HG03565 (cell line): ENCODE measurements around the gene TMEM164.
A peak's percentile ranks its signal among the peaks of the same experiment; 100 is the strongest.

Experiments used
- ATAC-seq: cut with Tn5 transposase; IDR thresholded peaks from one replicate; pipeline ENCODE4 v1.9.1; 2021; ENCODE audit warnings: mild to moderate bottlenecking, moderate library complexity; ENCODE audit not compliant: unreplicated experiment

Gene TMEM164

GRCh38 chrX:110161361-110161686, 158.4 kb downstream of the TMEM164 start:
- no peak for ATAC-seq

GRCh38 chrX:110162131-110162530, 159.2 kb downstream of the TMEM164 start:
- no peak for ATAC-seq

- ATAC-seq, result no peak
Measured at GRCh38 chrX:110162867-110163266, 160.0 kb downstream of the TMEM164 start.

- ATAC-seq, result no peak
Measured at GRCh38 chrX:110163488-110163887, 160.6 kb downstream of the TMEM164 start.

- ATAC-seq, result no peak
Measured at GRCh38 chrX:110167952-110168451, 165.1 kb downstream of the TMEM164 start.

GRCh38 chrX:110168585-110168984, 165.7 kb downstream of the TMEM164 start:
- ATAC-seq, result no peak

GRCh38 chrX:110170029-110170428, 167.1 kb downstream of the TMEM164 start:
- no peak for ATAC-seq

GRCh38 chrX:110171442-110171841, 168.5 kb downstream of the TMEM164 start:
- ATAC-seq, result no peak

- ATAC-seq, result peak; percentile 99
Measured at GRCh38 chrX:110172215-110172614, 169.3 kb downstream of the TMEM164 start.

GRCh38 chrX:110173192-110174175, 170.6 kb downstream of the TMEM164 start:
- ATAC-seq, result no peak

GRCh38 chrX:110175146-110175545, 172.2 kb downstream of the TMEM164 start:
- ATAC-seq, result no peak

GRCh38 chrX:110175696-110176095, 172.8 kb downstream of the TMEM164 start:
- ATAC-seq, result no peak

- ATAC-seq, result no peak
Measured at GRCh38 chrX:110178179-110178865, 175.4 kb downstream of the TMEM164 start.

GRCh38 chrX:110180176-110180927, 177.4 kb downstream of the TMEM164 start:
- peak; percentile 5 for ATAC-seq

GRCh38 chrX:110180928-110181310, 178.0 kb downstream of the TMEM164 start:
- peak; percentile 81 for ATAC-seq

GRCh38 chrX:110181459-110182137, 178.7 kb downstream of the TMEM164 start:
- no peak for ATAC-seq

GRCh38 chrX:110182362-110182761, 179.4 kb downstream of the TMEM164 start:
- no peak for ATAC-seq

GRCh38 chrX:110182865-110183264, 180.0 kb downstream of the TMEM164 start:
- no peak for ATAC-seq

- ATAC-seq, result no peak
Measured at GRCh38 chrX:110183314-110183713, 180.4 kb downstream of the TMEM164 start.

GRCh38 chrX:110188701-110189558, 186.0 kb downstream of the TMEM164 start:
- ATAC-seq, result no peak
